ENCODE data around the gene IP6K3. TPM values are rescaled to one million over a fixed set of nuclear protein-coding genes. Genes with fewer than 3 reads are reported as not detected.

The IP6K3 gene
- total and polyA plus RNA-seq, 2 experiments from 2014 or later: 0.14 to 0.16 TPM

- no peaks in the 10 kb centered on the region for H3K27me3 ChIP-seq (ENCODE audit: insufficient read depth)
- no peak overlapping the region for H3K4me3 ChIP-seq
- Mint-ChIP-seq H3K9me3 (no peaks in the 10 kb centered on the region), H3K4me3 (no peak overlapping the region), H3K4me1 (peaks cover 44% of the 10 kb centered on the region), H3K27ac (no peak overlapping the region), H3K36me3 (ENCODE audit: low read depth) (peaks cover 43% of the 10 kb centered on the region), H3K27me3 (ENCODE audit: insufficient read depth, low read depth, poor library complexity) (peaks cover 5% of the 10 kb centered on the region)
- DNase-seq (ENCODE audit: low spot score): peak; percentile 27
- H3K36me3 ChIP-seq (ENCODE audit: insufficient read depth): peaks cover 21% of the 10 kb centered on the region
- peaks cover 18% of the 10 kb centered on the region for H3K79me2 ChIP-seq (replicated peaks; ENCODE audit: insufficient read depth)
- H3K9me2 ChIP-seq (ENCODE audit: insufficient read depth): no peaks in the 10 kb centered on the region
- H3K4me2 ChIP-seq: no peak overlapping the region
- H3K4me1 ChIP-seq (ENCODE audit: insufficient read depth): peaks cover 10% of the 10 kb centered on the region
- peaks cover 5% of the 10 kb centered on the region; the same call in 1 of the 2 replicates for H3F3A ChIP-seq (replicated peaks; ENCODE audit: low read depth)
- ATAC-seq: no peak
- no peak overlapping the region for H3K27ac ChIP-seq (ENCODE audit: low read depth)
- H4K20me1 ChIP-seq (replicated peaks; ENCODE audit: insufficient read depth): peaks cover 34% of the 10 kb centered on the region
- H2AFZ ChIP-seq: no peak overlapping the region
- TF ChIP-seq CTCF (conservative IDR thresholded peaks at IDR 0.05; ENCODE audit: low read depth in 2 of 2): peak; percentile 10 to 22; a peak in 1 of 4 replicates
- no peak for TF ChIP-seq EZH2 (IDR thresholded peaks at IDR 0.05; ENCODE audit: low read depth, unreplicated experiment)
Observed at GRCh38 chr6:33705955-33706725, 40.6 kb downstream of the IP6K3 start.

GRCh38 chr6:33705268-33705885, 41.3 kb downstream of the IP6K3 start:
- Histone ChIP-seq H3K4me2 (no peak overlapping the region), H3K4me1 (ENCODE audit: insufficient read depth) (peaks cover 5% of the 10 kb centered on the region), H3K27ac (ENCODE audit: low read depth) (no peak overlapping the region), H2AFZ (no peak overlapping the region), H4K20me1 (replicated peaks; ENCODE audit: insufficient read depth) (peaks cover 34% of the 10 kb centered on the region), H3K9me2 (ENCODE audit: insufficient read depth) (no peaks in the 10 kb centered on the region), H3K4me3 (no peak overlapping the region), H3K27me3 (ENCODE audit: insufficient read depth) (no peaks in the 10 kb centered on the region), H3F3A (replicated peaks; ENCODE audit: low read depth) (peaks cover 8% of the 10 kb centered on the region; the same call in 1 of the 2 replicates), H3K36me3 (ENCODE audit: insufficient read depth) (peaks cover 21% of the 10 kb centered on the region), H3K79me2 (replicated peaks; ENCODE audit: insufficient read depth) (peaks cover 10% of the 10 kb centered on the region)
- peaks cover 37% of the 10 kb centered on the region for H3K36me3 Mint-ChIP-seq (ENCODE audit: low read depth)
- H3K27ac Mint-ChIP-seq: no peak overlapping the region
- H3K27me3 Mint-ChIP-seq (ENCODE audit: insufficient read depth, low read depth, poor library complexity): peaks cover 2% of the 10 kb centered on the region
- no peaks in the 10 kb centered on the region for H3K9me3 Mint-ChIP-seq
- H3K4me3 Mint-ChIP-seq: no peak overlapping the region
- ATAC-seq (no peak), DNase-seq (ENCODE audit: low spot score) (no peak)
- H3K4me1 Mint-ChIP-seq: peaks cover 38% of the 10 kb centered on the region
- no peak for TF ChIP-seq ZNF331 (CRISPR knock-in tag; IDR thresholded peaks at IDR 0.05; ENCODE audit: low read depth)
- TF ChIP-seq POLR2AphosphoS5 (IDR thresholded peaks at IDR 0.05; ENCODE audit: low read depth): no peak
- TF ChIP-seq CTCF (conservative IDR thresholded peaks at IDR 0.05; ENCODE audit: low read depth in 2 of 2): no peak
- no peak for TF ChIP-seq STAT1 (IDR thresholded peaks at IDR 0.05; ENCODE audit: unreplicated experiment)
- no peak for TF ChIP-seq REST (IDR thresholded peaks at IDR 0.05; ENCODE audit: unreplicated experiment)
- TF ChIP-seq ETS1 (IDR thresholded peaks at IDR 0.05): no peak
- no peak for TF ChIP-seq EZH2 (IDR thresholded peaks at IDR 0.05; ENCODE audit: low read depth, unreplicated experiment)
- TF ChIP-seq NANOG (IDR thresholded peaks at IDR 0.05; ENCODE audit: borderline replicate concordance): no peak
- TF ChIP-seq JUNB (IDR thresholded peaks at IDR 0.05; ENCODE audit: unreplicated experiment): no peak
- no peak for TF ChIP-seq CREB1 (CRISPR knock-in tag; IDR thresholded peaks at IDR 0.05; ENCODE audit: low read depth)
- no peak for TF ChIP-seq EZH2phosphoT487 (IDR thresholded peaks at IDR 0.05; ENCODE audit: unreplicated experiment)
- TF ChIP-seq ZNF114 (CRISPR knock-in tag; IDR thresholded peaks at IDR 0.05): no peak

All from GM23338 (cell line).